Upper lobe of right lung (tissue), 1 donor: ENCODE results near the gene JADE1. TPM values are rescaled to one million over a fixed set of nuclear protein-coding genes. Genes with fewer than 3 reads are reported as not detected.

Experiments
- ATAC-seq: fragments of 200-7000 bp; cut with Tn5 transposase; one replicate; pipeline ENCODE4 v1.9.1; 2020; ENCODE audit warnings: mild to moderate bottlenecking, moderate library complexity
- DNase-seq: peaks from one replicate; pipeline ENCODE4 v3.0.0-alpha.2; 2020
- H3K27ac ChIP-seq: fragments of 200-600 bp; one replicate; pipeline ENCODE4 v1.8.0; 2022
- H3K27me3 ChIP-seq: fragments of 200-600 bp; one replicate; pipeline ENCODE4 v1.8.0; 2022; ENCODE audit warnings: mild to moderate bottlenecking
- H3K36me3 ChIP-seq: fragments of 200-600 bp; one replicate; pipeline ENCODE4 v1.8.0; 2022
- H3K4me1 ChIP-seq: fragments of 200-600 bp; one replicate; pipeline ENCODE4 v1.8.0; 2022
- H3K4me3 ChIP-seq: fragments of 200-600 bp; one replicate; pipeline ENCODE4 v1.8.0; 2022; ENCODE audit warnings: mild to moderate bottlenecking
- H3K9me3 ChIP-seq: fragments of 200-600 bp; one replicate; pipeline ENCODE4 v1.8.0; 2022
- intact Hi-C: fragments of 100-400 bp; cut with DNase I; formaldehyde crosslinking; loops from one replicate; pipeline ENCODE4 v1.11.0; 2022
- total RNA-seq: library from RNA; stranded (reverse); fragmentation: NEBNext Ultra II Directional; extraction: Animal tissue kit (Norgen Biotek cat#: 25700); gene quantifications from one replicate; pipeline ENCODE4 v1.2.1, GENCODE V29; 2021
- TF ChIP-seq, protein P1 (sequence below): fragments of 200-600 bp; IDR thresholded peaks from one replicate; pipeline ENCODE4 v1.8.0; 2022; ENCODE audit warnings: antibody characterized with exemption
- donor health status: DM: no; HTN: yes; CAD: no; lungs with severe emphysema.

JADE1 gene
- total RNA-seq, 1 donor from 2014 or later = 41.7 TPM

DNA sequence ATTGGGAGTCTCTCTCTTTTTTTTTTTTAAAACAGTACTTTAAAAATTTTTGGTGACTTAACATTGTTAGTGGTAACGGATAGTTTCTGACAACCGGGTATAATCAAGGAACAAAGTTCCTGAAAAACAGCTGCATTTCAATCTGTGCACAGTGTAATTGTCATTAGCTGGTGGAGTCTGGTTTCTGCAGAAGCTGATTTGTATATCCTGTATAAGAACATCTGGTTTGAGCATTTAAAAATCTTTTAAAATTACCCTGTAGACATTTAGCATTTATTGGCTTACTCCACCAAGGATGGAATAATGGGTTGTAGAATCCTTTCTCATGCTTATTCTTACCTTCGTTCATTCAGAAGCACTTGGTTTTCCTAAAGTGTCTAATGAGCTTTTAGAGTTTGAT lies 11.2 kb downstream of the JADE1 start:
- TF ChIP-seq, protein P1, sequence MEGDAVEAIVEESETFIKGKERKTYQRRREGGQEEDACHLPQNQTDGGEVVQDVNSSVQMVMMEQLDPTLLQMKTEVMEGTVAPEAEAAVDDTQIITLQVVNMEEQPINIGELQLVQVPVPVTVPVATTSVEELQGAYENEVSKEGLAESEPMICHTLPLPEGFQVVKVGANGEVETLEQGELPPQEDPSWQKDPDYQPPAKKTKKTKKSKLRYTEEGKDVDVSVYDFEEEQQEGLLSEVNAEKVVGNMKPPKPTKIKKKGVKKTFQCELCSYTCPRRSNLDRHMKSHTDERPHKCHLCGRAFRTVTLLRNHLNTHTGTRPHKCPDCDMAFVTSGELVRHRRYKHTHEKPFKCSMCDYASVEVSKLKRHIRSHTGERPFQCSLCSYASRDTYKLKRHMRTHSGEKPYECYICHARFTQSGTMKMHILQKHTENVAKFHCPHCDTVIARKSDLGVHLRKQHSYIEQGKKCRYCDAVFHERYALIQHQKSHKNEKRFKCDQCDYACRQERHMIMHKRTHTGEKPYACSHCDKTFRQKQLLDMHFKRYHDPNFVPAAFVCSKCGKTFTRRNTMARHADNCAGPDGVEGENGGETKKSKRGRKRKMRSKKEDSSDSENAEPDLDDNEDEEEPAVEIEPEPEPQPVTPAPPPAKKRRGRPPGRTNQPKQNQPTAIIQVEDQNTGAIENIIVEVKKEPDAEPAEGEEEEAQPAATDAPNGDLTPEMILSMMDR = no peak
- intact Hi-C loops = no loop called here
- H3K4me1 ChIP-seq = peaks cover 14% of the 10 kb centered on the region
- H3K27me3 ChIP-seq = no peaks in the 10 kb centered on the region
- no peak for ATAC-seq
- no peak overlapping the region for H3K4me3 ChIP-seq
- no peaks in the 10 kb centered on the region for H3K9me3 ChIP-seq
- no peak overlapping the region for H3K27ac ChIP-seq
- H3K36me3 ChIP-seq = peaks cover 4% of the 10 kb centered on the region
- no peak for DNase-seq

DNA sequence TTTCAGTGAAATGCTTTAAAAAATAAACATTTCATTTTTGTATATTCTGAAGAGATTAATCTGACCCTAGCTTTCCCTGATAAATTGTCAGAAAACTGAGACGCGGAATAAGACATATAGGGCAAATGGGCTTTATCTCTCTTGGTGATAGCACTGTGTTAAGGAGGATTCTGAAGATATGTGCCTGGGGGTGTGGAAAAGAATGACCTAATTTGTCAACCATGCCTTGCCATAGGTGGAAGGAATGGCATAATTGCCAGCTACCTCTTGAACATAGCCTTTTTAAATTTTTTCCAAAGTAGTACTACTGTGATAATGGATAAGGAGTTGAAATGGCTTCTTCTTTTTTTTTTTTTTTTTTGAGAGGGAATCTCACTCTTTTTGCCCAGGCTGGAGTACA lies 11.7 kb downstream of the JADE1 start:
- Histone ChIP-seq H3K4me1 (peaks cover 15% of the 10 kb centered on the region), H3K9me3 (no peaks in the 10 kb centered on the region), H3K27ac (no peak overlapping the region), H3K4me3 (no peak overlapping the region), H3K36me3 (peaks cover 4% of the 10 kb centered on the region), H3K27me3 (no peaks in the 10 kb centered on the region)
- DNase-seq = no peak
- intact Hi-C loops = no loop called here
- no peak for ATAC-seq
- TF ChIP-seq, protein P1 = no peak

DNA sequence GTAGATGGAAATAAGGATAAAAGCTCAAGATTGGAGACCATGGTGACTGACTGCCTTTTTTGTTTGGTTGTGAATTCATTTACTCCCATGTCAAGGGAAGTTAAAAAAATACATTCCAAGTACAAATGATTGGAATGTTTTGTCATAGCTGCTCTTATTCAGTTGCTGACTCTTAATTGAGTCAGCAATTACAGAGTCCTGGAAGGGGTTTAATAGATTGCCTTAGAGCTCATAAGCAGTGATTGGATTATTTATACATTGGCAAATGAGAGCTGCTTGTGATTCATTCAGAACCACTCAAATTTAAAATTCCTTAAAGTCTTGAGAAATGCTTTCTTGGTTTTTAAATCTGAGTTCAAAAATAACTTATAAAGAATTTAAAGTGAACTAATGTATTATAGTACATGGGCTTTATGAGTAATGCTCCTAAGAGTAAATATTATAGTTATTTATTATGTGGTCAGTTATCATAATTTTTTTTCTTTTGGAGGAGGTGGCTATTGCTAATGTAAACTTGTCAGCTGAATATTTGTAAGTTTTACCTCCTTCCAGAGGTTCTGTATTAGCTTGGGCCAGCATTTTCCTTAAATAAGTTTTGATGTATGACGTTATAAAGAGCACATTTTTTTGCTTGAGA lies 13.6 kb downstream of the JADE1 start:
- TF ChIP-seq, protein P1 = no peak
- intact Hi-C loops = no loop called here
- H3K4me1 ChIP-seq = peaks cover 30% of the 10 kb centered on the region
- no peak overlapping the region for H3K27ac ChIP-seq
- H3K9me3 ChIP-seq = no peaks in the 10 kb centered on the region
- ATAC-seq (no peak), DNase-seq (no peak)
- H3K27me3 ChIP-seq = no peaks in the 10 kb centered on the region
- H3K36me3 ChIP-seq = no peaks in the 10 kb centered on the region
- no peak overlapping the region for H3K4me3 ChIP-seq

DNA sequence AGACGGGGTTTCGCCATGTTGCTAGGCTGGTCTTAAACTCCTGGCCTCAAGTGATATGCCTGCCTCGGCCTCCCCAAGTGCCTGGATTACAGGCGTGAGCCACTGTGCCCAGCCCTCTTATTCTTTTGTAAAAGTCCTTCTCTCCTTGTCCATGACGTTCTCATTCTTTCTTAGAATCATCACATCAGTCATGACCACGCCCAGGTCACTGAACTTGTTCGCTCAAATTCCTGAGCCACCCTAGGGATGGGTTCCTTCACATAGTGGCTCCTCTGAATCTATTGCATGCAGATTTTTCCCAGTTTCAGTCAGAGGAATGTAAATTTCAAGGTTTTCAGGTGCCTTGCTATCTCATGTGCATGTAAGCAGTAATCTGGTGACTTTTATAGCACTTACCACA lies 15.7 kb downstream of the JADE1 start:
- no peak for DNase-seq
- Histone ChIP-seq H3K27ac (no peak overlapping the region), H3K4me1 (peaks cover 29% of the 10 kb centered on the region), H3K9me3 (no peaks in the 10 kb centered on the region), H3K27me3 (no peaks in the 10 kb centered on the region), H3K4me3 (no peak overlapping the region), H3K36me3 (no peaks in the 10 kb centered on the region)
- ATAC-seq = peak; percentile 26
- TF ChIP-seq, protein P1 = no peak
- intact Hi-C loops = no loop called here

DNA sequence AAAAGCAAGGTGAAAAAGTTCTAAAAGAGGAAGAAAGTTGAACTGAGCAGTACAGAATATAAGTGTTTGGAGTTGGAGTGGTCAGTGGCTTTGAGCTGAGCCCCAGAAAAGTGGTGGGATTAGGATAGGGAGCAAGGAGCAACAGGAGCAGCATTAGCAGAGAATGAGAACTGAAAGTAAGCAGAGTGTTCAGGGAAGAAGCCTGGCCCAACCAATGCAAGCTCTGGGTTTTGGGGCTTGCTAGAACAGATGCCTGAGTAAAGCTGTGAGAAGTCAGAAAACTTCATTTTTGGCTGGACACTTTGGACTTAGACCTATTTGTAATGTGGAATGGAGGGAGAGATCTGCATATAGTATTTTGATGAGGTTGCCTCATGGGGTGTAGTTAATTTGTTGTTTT lies 17.8 kb downstream of the JADE1 start:
- no peak overlapping the region for H3K4me3 ChIP-seq
- no peaks in the 10 kb centered on the region for H3K27me3 ChIP-seq
- no peaks in the 10 kb centered on the region for H3K9me3 ChIP-seq
- peaks cover 3% of the 10 kb centered on the region for H3K36me3 ChIP-seq
- intact Hi-C loops = no loop called here
- DNase-seq (no peak), ATAC-seq (no peak)
- peaks cover 42% of the 10 kb centered on the region for H3K4me1 ChIP-seq
- TF ChIP-seq, protein P1 = no peak
- no peak overlapping the region for H3K27ac ChIP-seq
